Parathyroid adenoma (tissue), 2 donors: ENCODE data around the gene CCNC.

Source experiments
- H2AFZ ChIP-seq: fragments of 300-600 bp; sonication (generic); one replicate; pipeline ENCODE4 v1.7.0; 2017; ENCODE audit warnings: antibody characterized with exemption, mild to moderate bottlenecking
- H3K27ac ChIP-seq: fragments of 300-600 bp; sonication (generic); one replicate; pipeline ENCODE4 v1.7.0; 2017
- H3K27me3 ChIP-seq: fragments of 300-600 bp; sonication (generic); one replicate; pipeline ENCODE4 v1.7.0; 2017; ENCODE audit warnings: low read length; ENCODE audit not compliant: control insufficient read depth, insufficient read depth
- H3K36me3 ChIP-seq: fragments of 300-600 bp; sonication (generic); one replicate; pipeline ENCODE4 v1.7.0; 2017; ENCODE audit warnings: low read length; ENCODE audit not compliant: control insufficient read depth, insufficient read depth
- H3K4me1 ChIP-seq: fragments of 300-600 bp; sonication (generic); one replicate; pipeline ENCODE4 v1.7.0; 2017; ENCODE audit warnings: control low read depth
- H3K4me2 ChIP-seq: fragments of 300-600 bp; sonication (generic); one replicate; pipeline ENCODE4 v1.7.0; 2017; ENCODE audit warnings: low read length
- H3K4me3 ChIP-seq: fragments of 300-600 bp; sonication (generic); one replicate; pipeline ENCODE4 v1.7.0; 2017; ENCODE audit warnings: low read depth, low read length
- H3K79me2 ChIP-seq: fragments of 300-600 bp; sonication (generic); one replicate; pipeline ENCODE4 v1.7.0; 2017; ENCODE audit warnings: control low read depth
- H3K9ac ChIP-seq: fragments of 300-600 bp; sonication (generic); one replicate; pipeline ENCODE4 v1.7.0; 2017; ENCODE audit warnings: mild to moderate bottlenecking
- H3K9me3 ChIP-seq: fragments of 300-600 bp; sonication (generic); one replicate; pipeline ENCODE4 v1.7.0; 2017; ENCODE audit warnings: low read length; ENCODE audit not compliant: control insufficient read depth
- TF ChIP-seq, protein P1 (sequence below): fragments of 300-600 bp; sonication (generic); IDR thresholded peaks from one replicate; pipeline ENCODE4 v1.7.0; 2017; ENCODE audit warnings: antibody characterized with exemption, mild to moderate bottlenecking
- donor health status: primary hyperparathyroidism.

Gene CCNC

GRCh38 chr6:99550046-99550748, 18.3 kb downstream of the CCNC start:
- Histone ChIP-seq H3K27ac (no peak overlapping the region), H3K79me2 (no peaks in the 10 kb centered on the region), H3K9ac (no peak overlapping the region), H2AFZ (no peak overlapping the region), H3K9me3 (no peaks in the 10 kb centered on the region), H3K36me3 (no peaks in the 10 kb centered on the region), H3K4me1 (peaks cover under 1% of the 10 kb centered on the region), H3K27me3 (no peaks in the 10 kb centered on the region), H3K4me2 (no peak overlapping the region), H3K4me3 (no peak overlapping the region)
- TF ChIP-seq, protein P1, sequence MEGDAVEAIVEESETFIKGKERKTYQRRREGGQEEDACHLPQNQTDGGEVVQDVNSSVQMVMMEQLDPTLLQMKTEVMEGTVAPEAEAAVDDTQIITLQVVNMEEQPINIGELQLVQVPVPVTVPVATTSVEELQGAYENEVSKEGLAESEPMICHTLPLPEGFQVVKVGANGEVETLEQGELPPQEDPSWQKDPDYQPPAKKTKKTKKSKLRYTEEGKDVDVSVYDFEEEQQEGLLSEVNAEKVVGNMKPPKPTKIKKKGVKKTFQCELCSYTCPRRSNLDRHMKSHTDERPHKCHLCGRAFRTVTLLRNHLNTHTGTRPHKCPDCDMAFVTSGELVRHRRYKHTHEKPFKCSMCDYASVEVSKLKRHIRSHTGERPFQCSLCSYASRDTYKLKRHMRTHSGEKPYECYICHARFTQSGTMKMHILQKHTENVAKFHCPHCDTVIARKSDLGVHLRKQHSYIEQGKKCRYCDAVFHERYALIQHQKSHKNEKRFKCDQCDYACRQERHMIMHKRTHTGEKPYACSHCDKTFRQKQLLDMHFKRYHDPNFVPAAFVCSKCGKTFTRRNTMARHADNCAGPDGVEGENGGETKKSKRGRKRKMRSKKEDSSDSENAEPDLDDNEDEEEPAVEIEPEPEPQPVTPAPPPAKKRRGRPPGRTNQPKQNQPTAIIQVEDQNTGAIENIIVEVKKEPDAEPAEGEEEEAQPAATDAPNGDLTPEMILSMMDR, result no peak

DNA sequence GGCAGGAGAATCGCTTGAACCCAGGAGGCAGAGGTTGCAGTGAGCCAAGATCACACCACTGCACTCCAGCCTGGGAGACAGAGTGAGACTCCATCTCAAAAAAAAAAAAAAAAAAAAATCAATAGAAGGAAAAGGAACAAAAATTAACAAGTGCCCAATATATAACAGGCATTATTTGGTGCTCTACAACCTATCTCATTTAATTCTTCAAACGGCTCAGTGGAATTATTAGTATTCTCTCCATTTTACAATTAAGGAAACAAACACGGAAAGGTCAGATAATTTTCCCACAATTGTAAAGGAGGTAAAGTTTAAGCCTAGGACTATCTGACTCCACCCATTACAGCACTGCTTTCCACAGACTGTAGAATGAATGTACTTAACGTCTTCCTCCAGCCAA, 19.8 kb downstream of the CCNC start:
- Histone ChIP-seq H3K27ac (no peak overlapping the region), H3K27me3 (no peaks in the 10 kb centered on the region), H3K9ac (no peak overlapping the region), H3K4me3 (no peak overlapping the region), H3K4me2 (no peak overlapping the region), H3K4me1 (peaks cover 8% of the 10 kb centered on the region), H3K79me2 (no peaks in the 10 kb centered on the region), H3K36me3 (no peaks in the 10 kb centered on the region), H3K9me3 (no peaks in the 10 kb centered on the region), H2AFZ (no peak overlapping the region)
- TF ChIP-seq, protein P1, result no peak

DNA sequence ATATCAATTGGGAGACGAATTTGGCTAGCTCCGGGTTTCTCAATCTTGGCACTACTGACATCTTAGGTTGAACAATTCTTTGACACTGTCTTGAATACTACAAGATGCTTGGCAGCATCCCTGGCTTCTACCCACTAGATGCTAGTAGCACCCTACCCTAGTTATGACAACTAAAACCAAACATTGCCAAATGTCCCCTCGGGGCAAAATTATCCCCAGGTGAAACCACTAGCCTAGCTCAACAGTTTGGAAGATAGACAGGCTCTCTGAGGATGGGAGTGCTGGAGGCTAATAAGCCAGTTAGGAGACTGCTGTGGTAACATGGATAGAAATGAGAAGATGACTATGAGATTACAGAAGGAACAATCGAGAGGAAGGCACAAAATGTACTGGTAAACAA, 20.9 kb downstream of the CCNC start:
- H3K27me3 ChIP-seq, result no peaks in the 10 kb centered on the region
- no peak overlapping the region for H3K4me2 ChIP-seq
- H2AFZ ChIP-seq, result no peak overlapping the region
- TF ChIP-seq, protein P1, result no peak
- H3K36me3 ChIP-seq, result no peaks in the 10 kb centered on the region
- H3K4me1 ChIP-seq, result peaks cover 8% of the 10 kb centered on the region
- H3K27ac ChIP-seq, result no peak overlapping the region
- no peak overlapping the region for H3K9ac ChIP-seq
- no peaks in the 10 kb centered on the region for H3K79me2 ChIP-seq
- H3K9me3 ChIP-seq, result no peaks in the 10 kb centered on the region
- H3K4me3 ChIP-seq, result no peak overlapping the region

- H3K36me3 ChIP-seq, result no peaks in the 10 kb centered on the region
- H2AFZ ChIP-seq, result no peak overlapping the region
- peaks cover 8% of the 10 kb centered on the region for H3K4me1 ChIP-seq
- no peak overlapping the region for H3K4me2 ChIP-seq
- no peaks in the 10 kb centered on the region for H3K27me3 ChIP-seq
- no peak overlapping the region for H3K9ac ChIP-seq
- TF ChIP-seq, protein P1, result no peak
- no peaks in the 10 kb centered on the region for H3K9me3 ChIP-seq
- H3K79me2 ChIP-seq, result no peaks in the 10 kb centered on the region
- no peak overlapping the region for H3K27ac ChIP-seq
- H3K4me3 ChIP-seq, result no peak overlapping the region
These were observed 23.0 kb downstream of the CCNC start for GRCh38 chr6:99545442-99545841.

- Histone ChIP-seq H3K27ac (no peak overlapping the region), H3K4me1 (peaks cover 8% of the 10 kb centered on the region), H2AFZ (no peak overlapping the region), H3K4me2 (no peak overlapping the region), H3K4me3 (no peak overlapping the region), H3K9ac (no peak overlapping the region), H3K9me3 (no peaks in the 10 kb centered on the region), H3K36me3 (no peaks in the 10 kb centered on the region), H3K79me2 (no peaks in the 10 kb centered on the region), H3K27me3 (no peaks in the 10 kb centered on the region)
- TF ChIP-seq, protein P1, result peak; percentile 17
These were observed 24.5 kb downstream of the CCNC start for GRCh38 chr6:99543968-99544367.
